GM12878 (cell line): ENCODE data around the gene OR9Q1. TPM values are rescaled to one million over a fixed set of nuclear protein-coding genes. Genes with fewer than 3 reads are reported as not detected.

Source experiments
- ATAC-seq: fragments of 200-7000 bp; cut with Tn5 transposase; 3 replicates; pipeline ENCODE4 v1.9.1; 2020; ENCODE audit warnings: mild to moderate bottlenecking, moderate library complexity
- BruUV-seq: library from RNA; stranded (reverse); fragments of 400-500 nt; replicated peaks from 2 replicates; lab custom pipeline; 2021; lab: Mats Ljungman, UMichigan
- CTCF ChIA-PET: fragments of 300-600 bp; sonication (Branson Sonifier 250); formaldehyde crosslinking; extraction: SDS; loops from one replicate; lab custom pipeline; 2021; ENCODE audit warnings: inconsistent platforms; lab: Yijun Ruan, JAX
- POLR2A ChIA-PET: fragments of 350-600 bp; formaldehyde crosslinking; extraction: SDS; loops from one replicate; lab custom pipeline; 2021; ENCODE audit warnings: inconsistent platforms; lab: Charles Lee
- RAD21 ChIA-PET: fragments of 300-600 bp; sonication (Branson Sonifier 250); formaldehyde crosslinking; loops from one replicate; lab custom pipeline; 2023; ENCODE audit warnings: antibody characterized with exemption; ENCODE audit not compliant: unreplicated experiment; lab: Charles Lee
- SMC1A ChIA-PET: fragments of 300-600 bp; sonication (Branson Sonifier 250); formaldehyde crosslinking; loops from one replicate; lab custom pipeline; 2023; ENCODE audit not compliant: unreplicated experiment, uncharacterized antibody; lab: Charles Lee
- DNase-seq: peaks from one replicate; pipeline ENCODE4 v3.0.0-alpha.2; 2011; ENCODE audit warnings: low read depth, low spot score
- FAIRE-seq: peaks from 3 replicates; lab custom pipeline; 2011; peaks lifted over from hg19 to GRCh38; lab: Jason Lieb, UNC
- H2AFZ ChIP-seq: 2 replicates; pipeline ENCODE4 v1.6.0; 2011; ENCODE audit warnings: low read depth, low read length, control low read depth; ENCODE audit not compliant: control insufficient read depth
- H3K27ac ChIP-seq: 2 replicates; pipeline ENCODE4 v1.5.1; 2011; ENCODE audit warnings: control low read depth; ENCODE audit not compliant: control insufficient read depth, insufficient read depth
- H3K27me3 ChIP-seq, 2 experiments: replicated peaks in 1 of 2; 2 replicates each; pipeline versions ENCODE4 v1.6.0 to v1.6.1; 2011; ENCODE audit warnings: low read length in 1 of 2; ENCODE audit not compliant: control insufficient read depth in 2 of 2, insufficient read depth in 2 of 2
- H3K36me3 ChIP-seq, 2 experiments: 2 replicates each; pipeline ENCODE4 v1.5.1; 2011; ENCODE audit warnings: low read length in 1 of 2; ENCODE audit not compliant: control insufficient read depth in 2 of 2, insufficient read depth in 2 of 2
- H3K4me1 ChIP-seq: 2 replicates; pipeline ENCODE4 v1.6.1; 2011; ENCODE audit warnings: mild to moderate bottlenecking, low read length, moderate library complexity, mixed read lengths; ENCODE audit not compliant: control insufficient read depth, insufficient read depth
- H3K4me2 ChIP-seq: 2 replicates; pipeline ENCODE4 v1.6.0; 2011; ENCODE audit warnings: control low read depth; ENCODE audit not compliant: control insufficient read depth, insufficient read depth
- H3K4me3 ChIP-seq: fragments of 200-600 bp; sonication (generic); 2 replicates; pipeline ENCODE4 v1.5.1; 2016
- H3K79me2 ChIP-seq: 2 replicates; pipeline ENCODE4 v1.6.0; 2011; ENCODE audit warnings: low read length; ENCODE audit not compliant: control insufficient read depth, insufficient read depth
- H3K9ac ChIP-seq: 2 replicates; pipeline ENCODE4 v1.8.0; 2011; ENCODE audit warnings: low read length, control low read depth, mixed read lengths; ENCODE audit not compliant: control insufficient read depth, insufficient read depth
- H3K9me3 ChIP-seq: replicated peaks from 3 replicates; pipeline ENCODE4 v1.5.1; 2011; ENCODE audit warnings: mild to moderate bottlenecking, low read length; ENCODE audit not compliant: control insufficient read depth, insufficient read depth
- H4K20me1 ChIP-seq: 2 replicates; pipeline ENCODE4 v1.6.0; 2011; ENCODE audit not compliant: control insufficient read depth, insufficient read depth
- CEBPB ChIP-seq, 2 experiments: fragments of 150-350 bp in 1 of 2; IDR thresholded peaks; 2 replicates each; pipeline ENCODE4 v1.6.1; 2012 to 2014; ENCODE audit warnings: low read depth in 2 of 2, low read length in 2 of 2, borderline replicate concordance in 1 of 2, inconsistent platforms in 1 of 2
- CREM ChIP-seq: IDR thresholded peaks from 2 replicates; pipeline ENCODE4 v1.6.1; 2014; ENCODE audit warnings: antibody characterized with exemption, low read depth
- ETV6 ChIP-seq, 2 experiments: fragments of 450-650 bp in 1 of 2; IDR thresholded peaks in 1 of 2; conservative IDR thresholded peaks in 1 of 2; 2 replicates each; pipeline ENCODE4 v1.6.1; 2014; ENCODE audit warnings: antibody characterized with exemption in 1 of 2, borderline replicate concordance in 1 of 2, low read depth in 1 of 2, mild to moderate bottlenecking in 1 of 2, moderate library complexity in 1 of 2
- FOS ChIP-seq: IDR thresholded peaks from 3 replicates; pipeline ENCODE4 v1.6.1; 2011; ENCODE audit warnings: borderline replicate concordance; ENCODE audit not compliant: insufficient read length; ENCODE audit errors: extremely low read depth
- HDAC6 ChIP-seq: fragments of 200-600 bp; sonication (generic); IDR thresholded peaks from one replicate; pipeline ENCODE4 v1.8.0; 2017; ENCODE audit warnings: antibody characterized with exemption; ENCODE audit not compliant: unreplicated experiment
- KAT2A ChIP-seq: conservative IDR thresholded peaks from 2 replicates; pipeline ENCODE4 v1.6.1; 2011; ENCODE audit warnings: low read depth, low read length; ENCODE audit not compliant: control insufficient read depth
- MLLT1 ChIP-seq: fragments of 450-650 bp; IDR thresholded peaks from 2 replicates; pipeline ENCODE4 v1.6.1; 2016; ENCODE audit warnings: mild to moderate bottlenecking
- MYC ChIP-seq: IDR thresholded peaks from 2 replicates; pipeline ENCODE4 v1.6.1; 2011; ENCODE audit warnings: mild to moderate bottlenecking, low read length, moderate library complexity, inconsistent platforms; ENCODE audit not compliant: insufficient read depth, insufficient replicate concordance, insufficient read length, severe bottlenecking
- RAD51 ChIP-seq: fragments of 450-650 bp; IDR thresholded peaks from 2 replicates; pipeline ENCODE4 v1.6.1; 2016; ENCODE audit warnings: moderate library complexity, mild to moderate bottlenecking, inconsistent platforms
- SMARCA5 ChIP-seq: fragments of 450-650 bp; IDR thresholded peaks from 2 replicates; pipeline ENCODE4 v1.6.1; 2017; ENCODE audit warnings: mild to moderate bottlenecking
- TBL1XR1 ChIP-seq: IDR thresholded peaks from 2 replicates; pipeline ENCODE4 v1.6.1; 2012; ENCODE audit warnings: low read depth, low read length, improper control_type of control experiment
- WRNIP1 ChIP-seq: IDR thresholded peaks from 2 replicates; pipeline ENCODE4 v1.6.1; 2011; ENCODE audit warnings: low read depth, low read length, improper control_type of control experiment, borderline replicate concordance
- ZNF592 ChIP-seq: fragments of 450-650 bp; IDR thresholded peaks from 2 replicates; pipeline ENCODE4 v1.6.1; 2017; ENCODE audit warnings: mild to moderate bottlenecking, moderate library complexity
- WGBS: methylation state at CpG from one replicate; pipeline ENCODE4 v1.1.6; 2016; ENCODE audit warnings: low lambda C conversion rate; ENCODE audit not compliant: insufficient replicate concordance, insufficient coverage; ENCODE audit errors: missing lambda C conversion rate; 5-methylcytosine and 5-hydroxymethylcytosine counted together
- in situ Hi-C: fragments of 300-500 bp; cut with MboI; formaldehyde crosslinking; loops from 9 replicates; pipeline ENCODE4 v1.14.3; 2018; ENCODE audit warnings: mixed read lengths
- intact Hi-C: fragments of 100-400 bp; cut with micrococcal nuclease; formaldehyde crosslinking; loops from one replicate; pipeline ENCODE4 v1.14.2; 2022; ENCODE audit not compliant: unreplicated experiment
- polyA plus RNA-seq, 11 experiments: library from polyadenylated mRNA; depleted of rRNA in 4 of 11; unstranded in 6 of 11; stranded (reverse) in 5 of 11; fragments of >200 nt; fragmentation: Nextera tagmentation in 4 of 11; fragmentation: Illumina TruSeq in 1 of 11; extraction: Ambion mirVana in 4 of 11; extraction: Trizol in 1 of 11; gene quantifications; 1 replicate in 1 of 11; 2 replicates in 10 of 11; pipeline versions ENCODE4 v1.2.1 to v1.2.3, GENCODE V29; 2011 to 2016; ENCODE audit warnings: inconsistent platforms in 2 of 11, missing spikeins in 2 of 11, low read depth in 1 of 11
- total RNA-seq, 4 experiments: library from RNA; depleted of rRNA in 3 of 4; stranded (reverse); fragments of >200 nt in 3 of 4; fragmentation: Illumina TruSeq in 1 of 4; extraction: Trizol in 1 of 4; gene quantifications; 2 replicates each; pipeline versions ENCODE4 v1.2.1 to v1.2.3, GENCODE V29; 2013 to 2021
- TF ChIP-seq, protein P1 (sequence below): fragments of 450-650 bp; IDR thresholded peaks from 2 replicates; pipeline ENCODE4 v1.6.1; 2018; ENCODE audit warnings: borderline replicate concordance, mild to moderate bottlenecking; ENCODE audit not compliant: partially characterized antibody
- TF ChIP-seq, protein P2 (sequence below): fragments of 450-650 bp; IDR thresholded peaks from 2 replicates; pipeline ENCODE4 v1.6.1; 2017; ENCODE audit warnings: borderline replicate concordance

OR9Q1 gene
- total and polyA plus RNA-seq, 10 of the 15 experiments (the other 5 are each of a cell fraction or from before 2014, with no cell fraction given), result not detected

DNA sequence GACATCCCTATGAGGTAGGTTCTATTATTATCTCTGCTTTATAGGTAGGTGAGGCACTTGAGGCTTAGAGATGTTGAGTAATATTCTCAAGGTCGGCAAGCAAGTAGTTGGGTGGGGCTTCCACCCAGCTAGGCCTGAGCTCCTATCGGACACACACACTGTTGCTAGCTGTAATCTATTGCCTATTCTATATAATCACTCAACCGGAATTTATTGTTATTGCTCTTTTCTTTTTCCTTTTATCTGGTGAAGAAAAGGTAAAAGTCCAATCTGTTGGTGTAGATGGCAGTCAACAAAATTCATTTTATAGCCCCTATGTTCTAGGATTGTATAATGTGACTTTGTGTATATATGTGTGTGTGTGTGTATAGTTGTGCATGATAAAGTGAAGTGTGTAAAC is 168.5 kb downstream of the OR9Q1 start:
- no peak for ATAC-seq
- ChIA-PET RAD21 (no interaction called here), SMC1A (no interaction called here), CTCF (no interaction called here), POLR2A (no interaction called here)
- no peak overlapping the region for H3K9ac ChIP-seq
- BruUV-seq, result no TSS peak
- H3K4me1 ChIP-seq, result no peaks in the 10 kb centered on the region
- H3K9me3 ChIP-seq, result no peaks in the 10 kb centered on the region
- H3K79me2 ChIP-seq, result no peaks in the 10 kb centered on the region
- in situ Hi-C loops (no loop called here), intact Hi-C loops (no loop called here)
- no peaks in the 10 kb centered on the region for H3K27me3 ChIP-seq
- no peak overlapping the region for H3K4me3 ChIP-seq
- no peaks in the 10 kb centered on the region for H4K20me1 ChIP-seq
- DNase-seq, result no peak
- 11% methylated on average over 3 of the region's 3 CpGs for WGBS
- no peak overlapping the region for H3K4me2 ChIP-seq
- H3K36me3 ChIP-seq, result no peaks in the 10 kb centered on the region
- no peak for FAIRE-seq
- H3K27ac ChIP-seq, result no peak overlapping the region
- no peak overlapping the region for H2AFZ ChIP-seq
- TF ChIP-seq MYC (no peak), ZNF592 (no peak), MLLT1 (no peak), TBL1XR1 (no peak), WRNIP1 (no peak), HDAC6 (no peak), ETV6 (conservative IDR thresholded peaks at IDR 0.05 in 1 of 2, IDR thresholded peaks at IDR 0.05 in 1 of 2; ENCODE audit: borderline replicate concordance in 1 of 2, low read depth in 1 of 2) (no peak), SMARCA5 (no peak), FOS (no peak), CEBPB (IDR thresholded peaks at IDR 0.05; ENCODE audit: borderline replicate concordance in 1 of 2, low read depth in 2 of 2, low read length in 2 of 2) (no peak), RAD51 (no peak), CREM (no peak), KAT2A (no peak)
- TF ChIP-seq, protein P1, sequence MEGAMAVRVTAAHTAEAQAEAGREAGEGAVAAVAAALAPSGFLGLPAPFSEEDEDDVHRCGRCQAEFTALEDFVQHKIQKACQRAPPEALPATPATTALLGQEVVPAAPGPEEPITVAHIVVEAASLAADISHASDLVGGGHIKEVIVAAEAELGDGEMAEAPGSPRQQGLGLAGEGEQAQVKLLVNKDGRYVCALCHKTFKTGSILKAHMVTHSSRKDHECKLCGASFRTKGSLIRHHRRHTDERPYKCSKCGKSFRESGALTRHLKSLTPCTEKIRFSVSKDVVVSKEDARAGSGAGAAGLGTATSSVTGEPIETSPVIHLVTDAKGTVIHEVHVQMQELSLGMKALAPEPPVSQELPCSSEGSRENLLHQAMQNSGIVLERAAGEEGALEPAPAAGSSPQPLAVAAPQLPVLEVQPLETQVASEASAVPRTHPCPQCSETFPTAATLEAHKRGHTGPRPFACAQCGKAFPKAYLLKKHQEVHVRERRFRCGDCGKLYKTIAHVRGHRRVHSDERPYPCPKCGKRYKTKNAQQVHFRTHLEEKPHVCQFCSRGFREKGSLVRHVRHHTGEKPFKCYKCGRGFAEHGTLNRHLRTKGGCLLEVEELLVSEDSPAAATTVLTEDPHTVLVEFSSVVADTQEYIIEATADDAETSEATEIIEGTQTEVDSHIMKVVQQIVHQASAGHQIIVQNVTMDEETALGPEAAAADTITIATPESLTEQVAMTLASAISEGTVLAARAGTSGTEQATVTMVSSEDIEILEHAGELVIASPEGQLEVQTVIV, result no peak
- TF ChIP-seq, protein P2, sequence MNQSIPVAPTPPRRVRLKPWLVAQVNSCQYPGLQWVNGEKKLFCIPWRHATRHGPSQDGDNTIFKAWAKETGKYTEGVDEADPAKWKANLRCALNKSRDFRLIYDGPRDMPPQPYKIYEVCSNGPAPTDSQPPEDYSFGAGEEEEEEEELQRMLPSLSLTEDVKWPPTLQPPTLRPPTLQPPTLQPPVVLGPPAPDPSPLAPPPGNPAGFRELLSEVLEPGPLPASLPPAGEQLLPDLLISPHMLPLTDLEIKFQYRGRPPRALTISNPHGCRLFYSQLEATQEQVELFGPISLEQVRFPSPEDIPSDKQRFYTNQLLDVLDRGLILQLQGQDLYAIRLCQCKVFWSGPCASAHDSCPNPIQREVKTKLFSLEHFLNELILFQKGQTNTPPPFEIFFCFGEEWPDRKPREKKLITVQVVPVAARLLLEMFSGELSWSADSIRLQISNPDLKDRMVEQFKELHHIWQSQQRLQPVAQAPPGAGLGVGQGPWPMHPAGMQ, result no peak
